Fibroblast of peridontal ligament (primary cell): Measurements from ENCODE around the gene MOCS3.
"Not testable (repeated sequence)": the region's sequence is repeated elsewhere in the genome, so short reads cannot be mapped to it uniquely, and the experiment has no call there.

ENCODE experiments used
- DNase-seq: peaks from one replicate; pipeline ENCODE4 v3.0.0-alpha.2; 2010; ENCODE audit errors: extremely low read depth

The MOCS3 gene

DNA sequence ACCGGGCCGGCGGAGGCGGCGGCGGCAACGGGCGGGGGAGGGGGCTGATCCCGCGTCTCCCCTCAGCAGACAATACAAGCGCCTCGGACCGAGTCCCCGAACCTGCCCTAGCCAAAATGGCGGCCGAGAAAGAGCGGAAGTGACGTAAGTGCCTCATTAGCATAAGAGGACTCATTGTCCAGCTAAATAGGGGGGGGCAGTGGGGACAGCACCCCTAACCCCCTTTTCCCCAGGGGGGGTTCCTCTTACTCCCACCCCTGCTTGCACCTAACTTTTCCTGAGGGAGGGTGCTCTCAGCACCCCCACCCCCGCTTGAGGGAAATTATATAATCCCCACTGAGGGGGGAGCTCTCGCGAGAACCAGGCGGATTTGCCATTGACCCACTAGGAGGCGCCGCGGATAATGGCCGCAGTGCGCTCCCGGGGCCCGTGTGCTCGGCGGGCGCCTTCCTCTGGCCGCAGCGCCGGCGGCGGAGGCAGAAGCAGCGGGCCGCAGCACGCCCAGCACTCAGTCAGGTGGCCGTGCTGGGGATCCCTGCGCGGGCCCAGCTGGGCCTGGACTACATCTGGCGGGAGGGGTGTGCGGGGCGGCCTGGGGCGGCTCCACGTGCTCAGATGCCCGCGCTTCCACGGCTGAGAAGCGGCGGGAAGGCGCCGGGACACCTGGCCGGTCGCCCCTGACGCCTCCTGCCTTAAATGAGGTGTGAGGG is 27.2 kb upstream of the MOCS3 start, which contains the start of gene ADNP:
TSS of gene ADNP (minus strand) at position 132 of the 710 bp plus-strand sequence. CDS start 27,441 bp downstream, outside the sequence.
- peak; percentile 90 for DNase-seq

- no peak for DNase-seq
Measured at GRCh38 chr20:50932016-50932485, 26.6 kb upstream of the MOCS3 start.

DNA sequence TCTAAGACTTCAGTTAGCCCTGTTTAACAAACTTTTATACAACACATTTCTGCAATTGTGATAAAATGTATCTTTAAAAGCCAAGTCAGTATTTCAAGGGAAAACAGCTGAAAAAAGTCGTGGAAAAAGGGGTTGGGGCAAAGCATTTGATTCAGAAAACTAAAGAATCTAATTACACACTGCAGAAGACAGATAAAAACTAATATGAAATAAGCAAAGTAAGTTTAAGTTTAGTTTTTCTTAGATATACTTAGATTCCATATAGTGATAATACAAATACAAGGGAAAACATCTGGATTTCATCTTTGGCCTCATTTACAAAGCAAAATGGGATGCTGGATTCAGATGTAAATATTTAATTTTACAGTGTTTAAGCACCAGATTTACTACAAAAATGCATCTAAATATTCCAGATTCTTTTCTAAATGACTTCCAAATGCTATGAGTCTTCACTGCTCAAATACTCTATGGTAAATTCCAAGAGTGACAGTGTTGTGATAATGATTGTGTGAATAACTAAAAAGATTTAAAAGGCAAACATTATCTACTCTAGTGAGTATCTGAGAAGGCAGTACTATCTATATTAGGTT is 25.8 kb upstream of the MOCS3 start:
- DNase-seq, result peak; percentile 77

DNA sequence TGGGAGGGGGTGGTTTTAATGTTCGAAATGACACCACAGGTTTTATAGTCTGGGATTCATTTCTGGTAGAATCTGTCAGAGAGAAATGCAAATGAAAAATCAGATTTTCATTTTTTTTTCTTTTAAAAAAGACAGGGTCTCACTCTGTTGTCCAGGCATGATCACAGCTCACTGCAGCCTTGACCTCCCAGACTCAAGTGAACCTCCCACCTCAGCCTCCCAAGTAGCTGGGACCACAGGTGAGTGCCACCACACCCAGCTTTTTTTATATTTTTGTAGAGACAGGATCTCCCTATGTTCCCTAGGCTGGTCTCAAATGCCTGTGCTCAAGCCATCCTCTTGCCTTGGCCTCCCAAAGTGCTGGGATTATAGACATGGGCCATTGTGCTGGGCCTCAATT is 25.0 kb upstream of the MOCS3 start:
- DNase-seq, result no peak

GRCh38 chr20:50943069-50943468 is 15.5 kb upstream of the MOCS3 start:
- DNase-seq, result no peak

GRCh38 chr20:50948132-50948785 is 10.4 kb upstream of the MOCS3 start:
- no peak for DNase-seq

DNA sequence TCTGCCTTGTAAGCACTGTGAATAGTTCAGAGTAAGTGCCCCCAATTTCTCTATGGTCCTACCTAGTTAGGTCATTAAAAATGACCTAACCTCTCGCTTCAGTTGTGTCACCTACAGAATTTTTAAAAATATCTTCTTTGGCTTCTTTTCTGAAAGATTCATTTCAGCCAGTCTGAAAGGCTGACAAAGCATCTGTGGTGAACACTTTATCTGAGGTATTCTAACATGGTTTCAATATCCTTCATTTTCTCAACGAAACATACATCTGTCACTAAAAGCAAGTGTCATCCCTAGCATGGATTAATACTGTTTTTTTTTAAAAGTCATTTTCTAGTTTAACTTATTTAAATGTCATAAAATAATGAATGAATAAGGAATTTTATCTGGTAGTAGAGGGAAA is 5.4 kb upstream of the MOCS3 start:
- no peak for DNase-seq

DNA sequence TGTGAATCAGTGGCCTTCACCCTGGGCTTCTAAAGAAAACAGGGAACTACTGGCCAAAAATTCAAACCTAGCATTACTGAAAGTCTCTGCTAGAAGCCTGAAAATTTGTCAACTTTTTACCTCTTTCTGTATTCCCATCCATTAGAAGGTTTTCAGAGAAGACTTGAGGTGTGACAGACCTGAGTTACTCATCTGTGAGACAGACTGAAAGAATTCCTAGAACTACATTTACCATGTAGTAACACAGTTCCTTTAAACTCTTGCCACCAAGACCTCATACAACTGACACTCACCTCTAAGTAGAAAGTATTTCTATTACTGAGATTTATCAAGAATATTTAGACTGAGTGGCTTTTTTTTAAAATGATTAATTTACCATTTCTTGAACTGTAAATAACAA is 4.8 kb upstream of the MOCS3 start:
- no peak for DNase-seq

DNA sequence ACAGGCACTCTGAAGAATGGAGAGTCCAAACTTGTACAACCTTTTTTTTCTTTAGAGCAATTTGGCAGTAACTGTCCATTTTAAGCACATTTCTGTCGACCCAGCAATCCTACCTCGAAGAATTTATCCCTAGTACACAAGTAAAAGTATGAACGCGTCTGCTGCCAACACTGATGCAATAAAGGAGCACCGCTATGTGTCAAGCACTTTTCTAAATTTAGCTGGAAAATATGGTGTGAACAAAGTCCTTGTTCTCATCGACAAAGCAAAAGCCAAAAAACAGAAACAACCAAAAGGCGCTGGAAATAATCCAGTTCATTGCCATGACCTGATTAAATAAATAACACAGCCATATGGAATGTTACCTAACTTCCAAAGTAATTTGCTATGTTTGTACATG is 1.3 kb upstream of the MOCS3 start:
- peak; percentile 34 for DNase-seq

DNA sequence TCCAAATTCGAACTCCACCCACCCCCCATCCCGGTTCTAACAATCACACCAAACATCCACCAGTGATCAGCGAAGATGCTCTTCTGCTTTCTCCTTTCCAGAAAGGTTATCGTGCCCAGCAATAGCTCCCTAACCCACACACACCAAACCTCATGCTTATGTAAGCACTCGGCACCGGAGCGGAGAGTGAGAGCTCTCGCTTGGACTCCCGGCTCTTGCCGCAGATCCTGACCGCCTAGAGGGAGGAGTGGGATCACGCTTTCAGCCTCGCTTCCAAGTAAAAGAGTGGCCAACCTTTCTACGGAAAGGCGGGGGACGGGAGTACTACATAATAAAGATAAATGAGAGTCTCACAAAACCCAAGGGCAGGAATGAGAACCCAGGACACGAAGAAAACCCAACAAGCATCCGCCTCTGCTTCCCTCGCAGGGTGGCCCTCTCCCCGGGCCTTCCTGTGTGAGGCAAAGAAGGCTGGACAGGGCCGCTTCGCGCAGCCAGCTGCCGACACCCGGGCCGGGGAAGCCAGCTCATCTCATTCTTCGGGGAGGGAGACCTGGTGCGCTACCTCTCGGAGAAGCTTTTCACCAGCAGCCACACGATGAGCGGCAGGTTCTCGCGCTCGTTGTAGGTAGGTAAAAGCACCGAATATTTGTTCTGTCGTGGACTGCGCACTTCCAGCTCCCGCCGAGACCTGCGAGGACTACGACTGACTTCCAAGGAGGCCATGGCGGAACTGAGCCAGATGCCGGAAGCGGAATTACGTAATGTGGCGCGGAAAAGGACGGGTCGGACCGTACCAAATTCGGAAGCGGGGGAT is 612 bp upstream of the MOCS3 start, which contains the start of gene DPM1:
TSS of gene DPM1 (minus strand) at position 735 of the 817 bp plus-strand sequence. CDS start at position 726, 9 bp downstream.
- DNase-seq, result peak; percentile 36

GRCh38 chr20:50959543-50960126 is 1.0 kb downstream of the MOCS3 start:
- DNase-seq, result no peak

DNA sequence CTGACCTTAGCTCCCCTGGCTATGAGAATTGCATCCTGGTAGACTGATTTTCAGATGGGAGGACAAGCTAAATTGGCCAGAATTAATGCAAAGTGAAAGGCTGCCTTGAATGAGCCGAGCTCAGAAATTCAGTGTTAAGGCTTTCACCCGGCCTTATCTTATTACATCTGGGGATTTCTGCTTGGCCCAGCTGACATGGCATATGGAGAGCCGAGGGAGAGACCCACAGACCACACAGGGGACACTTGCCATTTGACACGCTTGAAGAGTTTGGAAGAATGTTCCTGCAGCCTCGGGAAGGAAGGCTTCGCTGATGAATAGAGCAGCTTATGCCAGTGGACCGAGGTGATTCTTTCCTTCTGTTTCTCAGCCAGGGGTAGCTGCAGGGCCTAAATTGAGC is 9.0 kb downstream of the MOCS3 start:
- peak; percentile 10 for DNase-seq

- DNase-seq, result no peak
Measured at GRCh38 chr20:50968289-50968688, 9.7 kb downstream of the MOCS3 start.

DNA sequence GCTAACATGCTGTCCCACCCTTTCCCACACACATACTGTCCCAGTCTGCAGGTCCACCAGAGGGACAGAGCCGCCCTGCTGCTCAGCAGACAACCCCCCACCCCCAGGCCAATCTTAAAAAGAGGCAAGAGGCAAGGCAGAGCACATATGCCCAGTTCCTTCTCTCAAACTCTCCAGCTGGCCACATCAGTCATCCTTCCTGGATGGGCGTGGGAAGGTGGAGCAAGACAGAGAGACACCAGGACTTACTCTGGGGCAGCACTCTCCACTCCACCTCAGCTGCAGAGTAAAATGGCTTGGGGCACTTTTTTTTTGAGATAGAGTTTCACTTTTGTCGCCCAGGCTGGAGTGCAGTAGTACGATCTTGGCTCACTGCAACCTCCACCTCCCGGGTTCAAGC is 10.8 kb downstream of the MOCS3 start:
- no peak for DNase-seq

DNA sequence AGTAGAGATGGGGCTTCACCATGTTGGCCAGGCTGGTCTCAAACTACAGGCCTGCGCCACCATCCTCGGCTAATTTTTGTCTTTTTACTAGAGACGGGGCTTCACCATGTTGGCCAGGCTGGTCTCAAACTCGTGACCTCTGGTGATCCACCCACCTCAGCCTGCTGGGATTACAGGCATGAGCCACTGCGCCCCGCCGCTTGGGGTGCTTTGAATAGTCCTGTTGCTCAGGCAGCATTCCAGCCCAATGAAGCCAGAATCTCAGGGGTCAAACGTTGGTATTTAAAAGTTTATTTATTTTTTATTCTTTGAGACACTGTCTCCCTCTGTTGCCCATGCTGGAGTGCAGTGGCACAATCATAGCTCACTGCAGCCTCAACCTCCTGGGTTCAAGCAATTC is 11.3 kb downstream of the MOCS3 start:
- no peak for DNase-seq

DNA sequence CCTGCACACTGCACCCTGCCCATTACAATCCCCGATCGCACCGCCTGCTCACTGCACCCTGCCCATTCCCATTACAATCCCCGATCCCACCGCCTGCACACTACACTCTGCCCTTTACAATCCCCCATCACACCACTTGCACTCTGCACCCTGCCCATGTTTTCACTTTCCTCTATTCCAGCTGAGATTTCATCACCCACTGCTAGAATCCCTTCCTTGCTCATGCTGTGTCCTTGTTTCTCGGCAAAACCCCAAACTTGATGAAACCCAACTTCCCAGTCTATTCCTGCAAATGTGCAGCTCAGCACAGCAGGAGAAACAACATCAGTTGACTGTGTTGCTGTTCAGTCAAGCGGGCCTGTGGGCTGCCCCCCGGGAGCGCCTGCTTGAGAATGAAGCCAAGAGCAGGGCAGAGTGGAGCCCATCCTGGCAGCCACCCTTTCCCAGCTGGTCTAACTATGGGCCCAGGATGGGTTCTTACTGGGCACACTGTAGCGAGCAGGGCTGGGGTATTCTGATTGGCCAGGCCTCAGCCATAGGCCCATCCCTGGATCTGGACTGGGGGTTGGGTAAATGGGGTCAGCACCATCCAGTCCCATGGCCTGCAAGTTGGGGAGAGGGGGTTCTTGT is 17.2 kb downstream of the MOCS3 start:
- no peak for DNase-seq

DNA sequence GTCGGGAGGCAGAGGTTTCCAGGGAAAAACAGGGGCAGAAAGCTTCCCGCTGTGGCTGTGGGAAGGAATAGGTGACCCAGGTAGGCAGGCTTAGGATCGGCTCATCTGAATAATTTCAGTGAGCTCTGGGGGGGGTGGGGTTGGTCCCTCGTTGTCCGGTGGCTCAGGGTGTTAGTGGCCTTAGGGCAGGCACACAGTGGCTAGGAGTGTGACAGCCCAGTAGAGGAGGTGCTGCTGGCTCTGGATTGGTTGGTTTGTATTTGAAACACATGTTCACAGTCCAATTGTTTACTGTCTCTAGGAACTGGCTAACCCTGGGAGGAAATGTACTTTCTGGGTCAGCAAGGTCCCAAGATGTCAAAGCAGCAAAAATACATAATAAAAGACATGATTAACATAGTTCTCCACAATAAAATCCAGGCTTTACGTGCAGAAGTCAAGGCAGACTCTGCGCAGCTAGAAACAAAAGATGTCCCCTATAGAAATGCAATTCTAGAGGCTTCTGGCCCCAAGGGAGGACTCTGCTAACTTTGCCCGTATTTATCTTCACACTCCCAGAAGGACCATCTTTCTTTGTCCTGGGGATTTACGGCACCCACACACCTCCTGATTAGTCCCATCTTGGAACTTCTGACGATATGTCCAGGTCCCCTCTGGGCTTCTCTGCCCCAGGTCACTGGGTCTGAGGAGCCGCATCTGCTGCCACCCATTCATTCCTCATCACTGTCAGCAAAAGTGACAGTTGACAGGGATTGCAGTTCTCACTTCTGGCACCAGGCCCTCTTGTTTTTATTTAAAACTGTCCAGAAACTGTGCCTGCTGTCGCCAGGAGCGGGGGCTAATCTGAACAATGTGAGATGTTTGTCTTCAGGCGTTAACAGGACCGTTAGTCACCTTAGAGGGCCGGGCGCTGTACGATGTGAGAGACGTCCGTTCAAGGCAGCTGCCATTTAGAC is 18.7 kb downstream of the MOCS3 start:
- no peak for DNase-seq

DNA sequence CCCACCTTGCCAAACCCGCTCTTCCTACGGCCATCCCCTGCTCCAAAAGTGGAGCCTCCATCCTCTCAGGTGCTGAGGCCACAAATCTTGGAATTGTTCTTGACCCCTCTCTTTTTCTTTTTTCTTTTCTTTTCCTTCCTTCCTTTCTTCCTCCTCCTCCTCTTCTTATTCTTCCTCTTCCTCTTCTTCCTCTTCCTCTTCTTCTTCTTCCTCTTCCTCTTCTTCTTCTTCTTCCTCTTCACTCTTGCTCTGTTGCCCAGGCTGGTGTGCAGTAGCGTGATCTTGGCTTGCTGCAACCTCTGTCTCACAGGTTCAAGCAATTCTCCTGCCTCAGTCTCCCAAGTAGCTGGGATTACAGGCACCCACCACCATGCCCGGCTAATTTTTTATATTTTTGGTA is 19.9 kb downstream of the MOCS3 start:
- not testable (repeated sequence) for DNase-seq

- peak; percentile 100 for DNase-seq
Measured at GRCh38 chr20:50980071-50980681, 21.6 kb downstream of the MOCS3 start.
